Posterior vena cava (tissue), 2 donors: ENCODE data around the gene ILDR1. TPM values are rescaled to one million over a fixed set of nuclear protein-coding genes. Genes with fewer than 3 reads are reported as not detected.

Source experiments
- DNase-seq: peaks from one replicate; pipeline ENCODE4 v3.0.0-alpha.2; 2020; ENCODE audit warnings: low spot score
- intact Hi-C, 2 donors: fragments of 100-400 bp; cut with DNase I; formaldehyde crosslinking; loops; one replicate each; pipeline versions ENCODE4 v1.14.1 to v1.14.2; 2022 to 2023
- total RNA-seq, 2 donors: library from RNA; stranded (reverse); fragmentation: NEBNext Ultra II Directional; extraction: Animal tissue kit (Norgen Biotek cat#: 25700); gene quantifications; one replicate each; pipeline ENCODE4 v1.2.1, GENCODE V29; 2021
- donor health status: DM: yes; HTN: yes; CAD: no.
- donor health status: DM: yes; HTN: yes; CAD: no.

Gene ILDR1
- total RNA-seq, 2 donors from 2014 or later = 0.10 TPM; not detected in 1

DNA sequence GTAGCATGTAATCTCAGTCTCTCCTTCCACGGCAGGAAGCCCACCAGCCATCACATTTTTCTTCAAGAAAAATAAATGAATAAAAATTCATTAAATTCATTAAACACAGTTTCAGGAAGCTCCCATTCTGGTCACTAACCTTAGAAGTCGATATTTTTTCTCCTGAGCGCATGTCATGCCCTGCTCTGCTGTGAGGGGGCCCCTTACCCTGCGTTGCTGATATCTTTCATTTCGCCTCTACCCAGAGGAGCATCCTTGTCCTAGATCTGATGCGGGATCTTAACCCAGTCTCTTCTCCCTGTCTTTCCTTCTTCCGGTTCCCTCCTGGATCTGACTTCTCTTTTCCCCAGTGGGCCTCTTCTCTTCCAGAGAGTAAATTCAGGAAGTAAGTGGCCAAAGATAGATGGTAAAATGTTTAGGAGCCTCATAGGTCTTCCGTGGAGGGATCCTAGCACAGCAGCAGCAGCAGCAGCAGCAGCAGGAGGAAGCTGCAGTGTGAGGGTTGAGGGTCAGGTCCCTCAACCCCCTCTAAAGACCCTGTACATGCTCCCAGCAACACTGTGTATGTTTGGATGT, 1.4 kb upstream of the ILDR1 start:
- DNase-seq = no peak
- intact Hi-C loops = no loop called here

DNA sequence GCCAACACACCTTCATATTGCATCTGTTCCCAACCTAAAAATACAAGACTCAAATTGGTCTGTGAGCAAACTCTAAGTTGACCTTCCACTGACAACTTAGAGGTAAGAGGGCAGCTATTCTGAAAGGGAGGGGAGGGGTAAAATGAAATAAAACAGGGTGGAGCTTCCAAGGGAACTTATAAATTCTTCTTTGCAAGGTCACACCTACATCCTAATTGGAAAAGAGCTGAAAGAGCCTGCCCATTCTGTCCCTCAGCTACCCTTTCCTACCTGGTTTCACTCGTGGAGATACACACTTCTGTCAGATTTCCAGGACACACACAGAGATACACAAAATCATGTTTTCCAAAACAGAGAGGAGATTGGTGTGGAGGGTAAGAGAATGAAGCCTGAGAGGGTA, 1.0 kb downstream of the ILDR1 start:
- no peak for DNase-seq
- intact Hi-C loops = no loop called here

DNA sequence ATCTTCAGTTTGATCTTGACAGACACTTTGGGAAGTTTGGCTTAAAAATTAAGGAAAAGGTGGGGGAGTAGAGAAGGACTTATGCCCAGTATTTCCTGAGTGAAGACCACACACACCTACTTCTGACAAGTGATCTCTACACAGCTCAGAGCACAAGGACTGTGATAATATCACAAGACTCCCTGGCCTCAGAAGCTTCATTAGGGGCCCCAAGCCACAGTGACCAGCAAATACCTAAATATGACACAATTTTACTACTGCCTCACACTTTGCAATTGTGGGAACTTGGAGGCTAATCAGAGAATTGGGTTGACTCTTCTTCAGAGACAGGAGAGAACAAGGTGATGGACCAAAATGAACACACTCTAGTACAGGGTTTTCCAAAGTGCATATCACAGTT, 2.6 kb downstream of the ILDR1 start:
- intact Hi-C loops = no loop called here
- no peak for DNase-seq

DNA sequence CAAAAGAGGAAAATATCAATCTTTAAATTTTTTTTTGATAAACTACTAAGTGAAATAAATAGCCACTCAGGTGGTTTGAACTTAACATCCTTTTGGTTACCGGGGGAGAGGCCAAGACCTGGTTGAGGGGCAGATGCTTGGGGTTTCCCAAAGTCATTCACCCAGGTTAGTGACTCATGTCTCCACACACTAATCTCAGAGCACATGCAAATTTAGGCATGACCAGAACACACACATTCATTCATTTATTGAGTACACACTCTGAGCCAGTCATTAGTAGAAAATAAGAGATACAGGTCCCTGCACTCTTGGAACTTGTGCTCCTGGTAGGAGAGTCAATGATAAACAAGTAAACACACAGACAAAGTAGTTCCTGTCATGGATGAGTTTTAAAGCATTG, 7.3 kb downstream of the ILDR1 start:
- intact Hi-C loops = no loop called here

DNA sequence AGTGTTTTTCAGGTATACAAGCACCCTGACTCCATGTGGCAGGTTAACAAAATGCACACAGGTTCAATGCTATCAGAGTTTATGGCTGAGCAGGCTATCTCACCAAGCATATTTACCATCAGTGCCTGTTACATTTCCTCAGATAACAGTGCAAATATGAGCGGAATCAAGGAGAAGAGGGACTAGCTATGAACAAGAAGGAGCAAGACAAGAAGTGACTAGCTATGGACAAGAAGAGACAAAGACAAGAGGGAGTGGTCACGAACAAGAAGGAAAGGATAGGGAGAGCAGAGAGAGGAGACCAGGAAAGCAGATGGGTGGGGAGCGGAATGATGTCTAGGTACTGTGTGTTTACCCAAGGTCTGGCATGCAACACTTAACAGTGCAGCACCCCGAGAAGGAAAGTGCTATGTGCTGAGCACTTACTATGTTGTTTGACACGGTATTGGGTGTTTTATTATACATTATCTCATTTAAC, 8.6 kb downstream of the ILDR1 start:
- no peak for DNase-seq
- intact Hi-C loops = no loop called here

More for the DNA sequence above, 7.3 kb downstream of the ILDR1 start:
- no peak for DNase-seq

DNA sequence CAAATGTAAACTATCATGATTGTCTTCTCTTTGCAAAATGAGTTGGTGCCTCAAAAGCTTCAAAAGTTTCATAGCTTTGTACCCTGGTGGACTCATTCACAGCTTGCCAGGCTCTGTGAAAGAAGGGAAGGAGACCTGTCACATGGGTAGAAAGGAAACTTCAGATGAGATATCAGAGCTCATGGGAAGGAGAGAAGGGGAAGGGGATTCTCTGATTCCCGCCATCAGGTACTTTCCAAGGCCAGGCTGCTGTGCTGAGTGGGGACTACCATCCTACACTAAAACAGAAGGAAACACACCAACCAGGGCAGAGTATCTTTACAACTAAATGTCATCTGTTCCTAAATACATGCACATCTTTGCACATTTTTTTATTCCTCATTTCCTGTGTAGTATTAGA, 9.2 kb downstream of the ILDR1 start:
- intact Hi-C loops = no loop called here
- no peak for DNase-seq

DNA sequence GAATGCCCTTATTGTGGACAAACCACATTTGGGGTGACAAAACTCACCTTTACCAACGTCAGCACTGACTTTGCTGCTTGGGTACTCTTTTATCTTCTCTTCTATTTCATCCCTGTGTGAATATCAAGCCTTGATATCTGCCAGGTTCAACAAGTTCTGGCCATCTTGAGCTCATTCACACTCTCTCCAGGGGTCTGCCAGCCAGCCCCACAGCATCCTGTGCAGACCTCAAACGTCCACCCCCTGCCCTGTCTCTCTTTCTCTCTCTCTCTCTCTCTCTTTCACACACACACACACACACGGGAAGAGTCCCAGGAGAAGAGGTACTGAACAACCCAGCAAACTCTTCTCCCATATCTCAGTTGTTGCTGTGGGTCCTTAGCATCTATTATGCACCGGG, 10.7 kb downstream of the ILDR1 start:
- DNase-seq = no peak
- intact Hi-C loops = no loop called here

DNA sequence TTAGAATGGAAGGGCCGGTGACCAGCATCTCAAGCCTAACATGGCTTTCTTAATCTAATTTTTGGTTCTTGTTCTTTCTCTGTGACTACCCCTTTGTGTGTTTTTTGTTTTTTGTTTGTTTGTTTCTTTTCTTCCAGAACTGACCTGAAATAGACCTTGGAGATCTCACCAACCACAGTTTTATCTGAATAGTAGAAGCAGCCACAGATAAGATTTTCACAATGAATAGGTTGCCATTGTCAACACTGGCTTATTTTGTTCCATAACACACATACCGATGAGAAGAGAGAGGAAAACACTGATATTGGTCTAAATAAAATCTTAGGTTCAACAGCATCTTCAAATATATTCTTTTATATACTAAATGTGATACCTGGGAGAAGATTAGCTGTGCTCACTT, 11.5 kb downstream of the ILDR1 start:
- intact Hi-C loops = no loop called here
- DNase-seq = no peak

DNA sequence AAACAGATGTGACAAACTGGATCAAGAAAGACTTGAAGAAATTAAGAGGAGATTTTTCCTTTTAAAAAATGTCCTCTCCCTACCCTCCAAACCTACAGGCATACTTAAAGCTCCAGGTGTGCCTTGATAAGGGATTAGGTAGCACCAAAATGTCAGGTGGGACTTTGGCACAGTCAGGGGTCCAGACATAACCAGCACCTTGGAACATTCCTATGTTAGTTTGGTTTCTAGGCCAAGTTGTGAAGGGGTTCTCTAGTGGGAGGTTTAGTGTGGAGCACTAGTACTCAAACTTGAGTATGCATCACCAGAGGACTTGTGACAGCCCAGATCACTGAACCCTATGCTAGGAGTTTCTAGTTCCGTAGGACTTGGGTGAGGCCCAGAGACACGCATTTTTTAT, 13.9 kb downstream of the ILDR1 start:
- intact Hi-C loops = no loop called here
- DNase-seq = no peak

DNA sequence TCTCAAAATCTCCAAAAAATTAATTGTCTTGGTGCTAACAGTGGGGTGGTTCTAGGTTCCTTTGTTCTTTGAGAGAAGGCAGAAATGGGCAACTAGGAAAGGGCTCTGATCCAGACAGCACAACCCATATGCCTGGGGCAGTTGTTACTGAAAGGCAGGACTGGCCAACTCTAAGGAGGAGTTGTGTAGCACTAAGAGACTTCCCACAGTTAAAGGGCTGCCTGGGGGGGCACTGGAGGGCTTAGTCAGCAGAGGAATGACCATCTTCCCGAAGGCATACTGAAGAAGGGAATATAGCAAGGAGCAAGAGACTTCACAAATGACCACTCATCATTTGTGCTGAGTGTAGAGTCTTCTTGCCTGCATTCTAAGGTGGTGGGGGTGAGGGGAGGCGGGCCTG, 15.8 kb downstream of the ILDR1 start:
- no peak for DNase-seq
- intact Hi-C loops = no loop called here

DNA sequence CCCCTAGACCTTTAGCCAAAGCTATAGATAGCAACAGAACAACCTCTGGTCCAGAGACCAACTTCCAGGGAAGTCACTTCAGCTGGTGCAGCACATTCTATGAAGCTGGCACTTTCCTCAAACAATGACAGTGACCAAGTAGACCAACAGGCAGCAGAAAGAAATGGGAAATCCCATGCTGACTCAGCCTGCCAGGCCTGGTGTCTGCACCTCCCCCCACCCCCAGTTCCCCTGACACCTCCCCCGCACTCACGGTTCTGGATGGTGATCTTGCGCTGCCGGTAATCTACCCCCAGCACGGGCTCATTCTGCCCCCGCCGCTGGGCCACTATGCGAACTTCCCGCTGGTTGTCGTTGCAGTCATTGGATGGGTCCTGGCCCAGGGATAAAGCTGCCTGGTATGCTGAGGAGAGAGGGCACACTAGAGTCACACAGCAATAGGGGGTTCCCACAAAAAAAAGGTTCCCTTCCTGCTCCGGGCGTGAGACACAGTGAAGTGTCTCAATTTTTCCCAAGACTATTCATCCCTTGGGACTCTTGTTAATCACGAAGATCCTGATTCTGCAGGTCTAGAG, 17.0 kb downstream of the ILDR1 start:
- intact Hi-C loops = no loop called here
- no peak for DNase-seq

DNA sequence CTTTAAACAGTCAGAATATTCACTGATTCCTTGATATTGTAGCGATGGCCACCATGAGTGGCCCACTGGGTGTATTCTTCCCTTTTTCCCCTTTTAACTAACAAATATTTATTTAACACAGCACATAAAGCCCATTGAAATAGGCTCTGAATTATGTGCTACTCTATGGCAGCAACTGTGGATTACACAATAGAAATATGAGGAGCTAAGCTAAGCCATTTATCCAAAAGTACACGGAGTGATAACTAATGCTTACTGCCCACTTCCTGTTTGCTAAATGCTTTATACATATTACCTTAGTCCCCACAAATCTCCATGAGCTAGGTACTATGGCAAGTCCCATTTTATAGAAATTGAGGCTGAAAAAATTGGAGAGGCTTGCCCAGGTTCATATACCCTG, 17.9 kb downstream of the ILDR1 start:
- intact Hi-C loops = no loop called here
- no peak for DNase-seq

DNA sequence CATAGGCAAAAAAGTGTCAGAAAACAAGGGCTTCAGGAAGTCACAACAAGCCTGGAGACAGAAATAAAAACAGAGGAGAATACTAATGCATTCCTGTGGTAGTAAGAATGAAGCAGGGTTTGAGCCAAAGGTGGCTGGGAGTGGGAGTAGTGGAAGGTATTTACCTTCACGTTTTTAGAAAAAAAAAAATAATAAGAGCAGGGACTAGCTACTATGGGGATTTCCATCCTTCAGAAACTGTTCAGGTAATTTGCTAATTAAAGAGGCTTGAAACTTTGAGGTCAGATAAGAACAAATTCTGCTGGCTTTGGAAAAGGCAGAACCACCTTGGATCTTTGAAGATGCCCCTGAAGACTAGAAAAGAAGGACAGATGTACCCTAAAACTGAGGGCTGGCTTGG, 18.4 kb downstream of the ILDR1 start:
- intact Hi-C loops = no loop called here
- no peak for DNase-seq

DNA sequence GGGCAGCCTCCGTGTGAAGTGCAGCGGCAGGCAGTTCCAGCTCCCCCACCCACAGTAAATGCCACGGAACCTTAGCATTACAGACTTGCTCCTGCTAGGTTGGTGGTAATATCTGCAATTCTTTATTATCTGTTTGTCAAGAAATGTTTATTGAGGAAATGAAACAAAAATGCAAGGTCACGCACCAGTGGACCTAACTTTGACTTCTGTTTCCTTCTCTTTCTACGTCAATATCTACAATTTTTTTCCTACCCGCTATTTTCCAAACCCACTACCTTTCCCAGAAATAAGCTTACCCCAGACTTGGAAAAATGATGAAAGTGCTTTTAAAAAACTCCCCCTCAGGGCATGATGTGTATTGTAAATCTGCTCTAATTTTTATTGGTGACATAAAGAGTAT, 18.9 kb downstream of the ILDR1 start:
- intact Hi-C loops = no loop called here
- no peak for DNase-seq

DNA sequence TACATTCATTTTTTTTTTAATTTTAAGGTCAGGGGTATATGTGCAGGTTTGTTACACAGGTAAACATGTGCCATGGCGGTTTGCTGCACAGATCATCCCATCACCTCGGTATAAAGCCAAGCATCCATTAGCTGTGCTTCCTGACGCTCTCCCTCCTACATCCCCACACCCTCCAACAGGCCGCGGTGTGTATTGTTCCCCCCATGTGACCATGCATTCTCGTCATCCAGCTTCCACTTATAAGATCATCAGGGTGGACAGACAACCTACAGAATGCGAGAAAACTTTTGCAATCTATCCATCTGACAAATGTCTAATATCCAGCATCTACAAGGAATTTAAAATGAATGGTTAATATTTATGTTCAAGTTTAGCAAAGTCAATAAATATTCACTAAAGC, 19.4 kb downstream of the ILDR1 start:
- intact Hi-C loops = no loop called here

DNA sequence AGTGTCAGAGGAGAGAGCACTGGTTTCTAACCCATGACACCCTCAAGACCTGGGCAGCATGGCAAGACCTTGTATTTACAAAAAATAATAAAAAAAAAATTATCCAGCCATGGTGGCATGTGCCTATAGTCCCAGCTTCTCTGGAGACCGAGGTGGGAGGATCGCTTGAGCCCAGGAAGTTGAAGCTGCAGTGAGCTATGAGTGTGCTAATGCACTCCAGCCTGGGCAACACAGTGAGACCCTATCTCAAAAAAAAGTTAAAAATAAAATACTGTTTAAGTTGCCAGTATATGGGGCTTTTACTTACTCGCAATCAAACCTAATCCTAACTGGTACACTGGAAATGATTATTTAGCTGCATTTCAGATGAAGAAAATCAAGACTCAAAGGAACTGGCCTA, 20.2 kb downstream of the ILDR1 start:
- no peak for DNase-seq
- intact Hi-C loops = no loop called here

More for the DNA sequence above, 19.4 kb downstream of the ILDR1 start:
- no peak for DNase-seq

DNA sequence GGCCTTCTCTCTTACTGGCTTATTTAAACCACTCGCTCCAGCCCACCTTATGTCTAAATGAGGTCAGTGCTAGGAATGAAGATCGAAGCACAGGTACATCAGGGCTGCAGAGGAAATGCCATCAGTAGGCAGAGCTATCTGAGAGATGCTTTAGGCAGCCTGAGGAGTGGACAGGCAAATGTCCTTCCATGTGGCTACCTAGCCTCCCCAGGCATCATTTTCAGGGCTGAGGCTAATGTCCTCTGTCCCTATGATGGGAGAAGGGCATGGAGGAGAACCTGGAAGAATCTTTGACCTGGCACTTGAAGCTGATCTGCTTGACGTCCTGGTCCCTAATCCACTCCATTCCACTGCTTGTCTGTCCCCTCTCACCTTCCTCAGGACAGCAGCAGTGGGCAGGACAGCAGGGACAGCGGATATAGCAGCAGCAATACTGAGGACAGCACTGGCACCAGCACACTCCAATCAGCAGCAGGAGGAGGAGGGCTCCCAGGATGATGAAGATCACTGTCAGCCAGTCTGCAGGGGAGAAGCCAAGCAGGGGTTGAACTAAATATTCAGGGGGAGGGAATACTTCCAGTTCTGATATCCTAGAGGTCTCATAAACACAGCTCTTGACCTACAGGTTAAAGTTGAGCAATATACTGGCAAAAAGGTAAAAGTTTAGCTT, 21.0 kb downstream of the ILDR1 start:
- intact Hi-C loops = no loop called here

DNA sequence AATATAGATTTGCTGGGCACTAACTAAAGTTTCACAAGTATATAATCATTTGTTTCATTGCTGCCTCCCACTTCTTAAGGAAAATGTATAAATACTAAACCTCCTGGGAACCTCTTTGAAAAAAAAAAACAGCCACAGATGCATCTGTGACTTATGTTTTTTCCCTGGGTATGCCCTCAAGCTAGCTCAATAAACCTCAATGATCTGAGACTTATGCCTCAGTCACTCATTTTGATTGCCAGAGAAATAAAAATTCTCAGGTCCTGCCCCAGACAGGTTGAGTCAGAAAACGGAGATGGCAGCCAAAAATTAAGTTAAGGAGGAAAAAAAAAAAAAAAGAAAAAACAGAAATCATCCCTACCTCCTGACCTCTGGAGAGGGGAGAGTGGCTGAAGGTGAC, 22.1 kb downstream of the ILDR1 start:
- intact Hi-C loops = no loop called here
- DNase-seq = no peak

More for the DNA sequence above, 21.0 kb downstream of the ILDR1 start:
- no peak for DNase-seq

DNA sequence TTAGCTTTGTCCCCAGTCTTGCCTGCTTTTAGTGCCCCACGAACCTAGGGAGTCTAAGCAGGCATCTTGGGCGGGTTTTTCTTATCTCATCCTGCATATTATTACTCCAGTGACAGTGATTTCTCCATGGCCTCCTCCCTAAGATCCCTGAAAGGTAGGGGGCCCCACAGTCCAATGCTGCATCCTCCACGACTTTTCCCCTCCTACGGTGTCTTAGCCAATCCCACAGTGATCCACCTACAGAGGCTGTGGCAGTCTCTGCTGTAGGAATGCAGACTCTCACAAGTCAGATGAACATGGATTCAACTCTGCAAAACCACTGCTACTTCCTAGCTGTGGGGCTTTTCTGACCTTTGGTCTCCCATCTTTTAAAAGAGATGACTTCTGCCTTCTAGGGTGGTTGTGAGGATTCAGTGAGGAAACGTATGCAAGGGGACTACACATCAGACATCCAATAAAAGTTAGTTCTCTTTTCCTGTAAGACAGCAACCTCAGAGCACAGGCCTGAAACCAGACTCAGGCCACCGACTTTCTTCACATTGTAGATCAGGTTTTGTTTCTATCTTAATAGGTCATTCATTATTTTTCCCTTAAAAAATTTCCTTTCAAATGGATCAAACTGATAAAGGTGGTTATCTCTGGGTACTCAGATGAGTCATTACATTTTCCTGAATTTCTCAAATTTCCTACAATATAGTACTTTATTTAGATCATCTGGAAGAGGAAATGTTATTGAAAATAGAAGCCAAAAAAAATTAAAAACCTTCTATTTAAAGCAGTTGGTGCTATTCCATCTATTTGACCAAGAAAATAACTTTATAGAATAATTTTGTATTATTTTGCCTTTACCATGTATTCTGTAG, 23.2 kb downstream of the ILDR1 start:
- intact Hi-C loops = no loop called here
- no peak for DNase-seq

DNA sequence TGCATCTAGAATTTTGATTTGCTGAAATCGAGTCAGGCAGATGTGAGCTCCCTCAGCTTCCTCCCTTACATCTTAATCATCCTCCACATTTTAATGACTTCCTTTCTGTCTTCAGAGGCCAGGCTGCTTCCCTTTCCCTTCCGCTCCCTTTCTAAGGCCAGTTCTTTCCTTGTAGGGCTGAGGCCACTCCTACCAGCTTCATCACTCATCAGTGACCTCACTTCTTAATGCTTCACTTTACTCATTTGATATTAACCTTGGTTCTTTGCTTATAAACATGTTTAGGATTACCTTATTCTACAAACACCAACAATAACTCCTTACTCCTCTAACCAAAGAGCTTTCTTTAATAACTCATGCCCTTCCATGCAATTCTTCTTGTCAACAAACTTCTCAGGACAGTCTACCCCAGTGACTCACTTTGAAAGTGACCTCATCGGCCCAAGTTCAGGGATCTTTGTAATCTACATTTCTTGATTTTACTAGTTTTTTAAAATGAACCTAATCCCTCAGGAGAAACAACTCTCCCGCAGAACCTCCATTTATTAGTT, 23.9 kb downstream of the ILDR1 start:
- DNase-seq = no peak
- intact Hi-C loops = no loop called here
